IMR-90 (cell line): ENCODE measurements around the gene ANO4. TPM values are rescaled to one million over a fixed set of nuclear protein-coding genes. Genes with fewer than 3 reads are reported as not detected.

Source experiments
- ATAC-seq: fragments of 200-7000 bp; cut with Tn5 transposase; 2 replicates; pipeline ENCODE4 v1.9.1; 2020; ENCODE audit warnings: low read depth, mild to moderate bottlenecking, moderate library complexity
- BruUV-seq: library from RNA; stranded (reverse); fragments of 400-500 nt; replicated peaks from 2 replicates; lab custom pipeline; 2021; lab: Mats Ljungman, UMichigan
- CTCF ChIA-PET: fragments of 300-600 bp; formaldehyde crosslinking; extraction: SDS; loops from one replicate; lab custom pipeline; 2021; ENCODE audit warnings: antibody characterized with exemption; lab: Yijun Ruan, JAX
- POLR2A ChIA-PET: fragments of 300-600 bp; sonication (Branson Sonifier 250); formaldehyde crosslinking; loops from one replicate; lab custom pipeline; 2022; ENCODE audit warnings: antibody characterized with exemption; ENCODE audit not compliant: unreplicated experiment; lab: Charles Lee
- DNase-seq: peaks from one replicate; pipeline ENCODE4 v3.0.0; 2013
- H2AFZ ChIP-seq: replicated peaks from 2 replicates; pipeline ENCODE3; 2013; ENCODE audit warnings: low read length, mild to moderate bottlenecking; ENCODE audit not compliant: poor library complexity
- H2AK5ac ChIP-seq: 2 replicates; pipeline ENCODE4 v1.6.1; 2013; ENCODE audit warnings: low read depth, low read length, inconsistent platforms
- H2AK9ac ChIP-seq: replicated peaks from 2 replicates; pipeline ENCODE3; 2013; ENCODE audit warnings: mild to moderate bottlenecking, low read depth, low read length, moderate library complexity; ENCODE audit not compliant: poor library complexity
- H2BK120ac ChIP-seq: 2 replicates; pipeline ENCODE4 v1.6.1; 2013; ENCODE audit warnings: low read depth, low read length, inconsistent platforms
- H2BK15ac ChIP-seq: 3 replicates; pipeline ENCODE4 v1.6.1; 2013; ENCODE audit warnings: low read depth, low read length, inconsistent platforms
- H2BK20ac ChIP-seq: 2 replicates; pipeline ENCODE4 v1.6.1; 2013; ENCODE audit warnings: low read depth, mild to moderate bottlenecking, inconsistent platforms, low read length, moderate library complexity
- H2BK5ac ChIP-seq: 2 replicates; pipeline ENCODE4 v1.6.1; 2013; ENCODE audit warnings: mild to moderate bottlenecking, low read depth, low read length, inconsistent platforms; ENCODE audit not compliant: poor library complexity, severe bottlenecking
- H3K14ac ChIP-seq: replicated peaks from 2 replicates; pipeline ENCODE4 v1.6.1; 2013; ENCODE audit warnings: low read depth, low read length, inconsistent platforms
- H3K18ac ChIP-seq: 2 replicates; pipeline ENCODE4 v1.6.1; 2013; ENCODE audit warnings: low read depth, low read length, control low read depth
- H3K23ac ChIP-seq: 2 replicates; pipeline ENCODE4 v1.6.1; 2013; ENCODE audit warnings: low read depth, low read length, inconsistent platforms
- H3K27ac ChIP-seq: 2 replicates; pipeline ENCODE4 v1.5.1; 2013; ENCODE audit warnings: mild to moderate bottlenecking, control low read depth, low read length; ENCODE audit not compliant: insufficient read depth
- H3K27me3 ChIP-seq: 2 replicates; pipeline ENCODE4 v1.6.1; 2013; ENCODE audit warnings: low read length; ENCODE audit not compliant: control insufficient read depth, insufficient read depth
- H3K36me3 ChIP-seq: 2 replicates; pipeline ENCODE4 v1.6.1; 2013; ENCODE audit warnings: low read length, mixed read lengths; ENCODE audit not compliant: control insufficient read depth, insufficient read depth
- H3K4ac ChIP-seq: 2 replicates; pipeline ENCODE4 v1.6.1; 2013; ENCODE audit warnings: low read depth, low read length, inconsistent platforms
- H3K4me1 ChIP-seq: 2 replicates; pipeline ENCODE4 v1.6.1; 2013; ENCODE audit warnings: low read length, mixed read lengths; ENCODE audit not compliant: control insufficient read depth, insufficient read depth
- H3K4me2 ChIP-seq: 2 replicates; pipeline ENCODE4 v1.6.1; 2013; ENCODE audit warnings: low read depth, mild to moderate bottlenecking, control low read depth, low read length, moderate library complexity
- H3K4me3 ChIP-seq: 2 replicates; pipeline ENCODE4 v1.5.1; 2013; ENCODE audit warnings: low read depth, mild to moderate bottlenecking, control low read depth, low read length, moderate library complexity; ENCODE audit not compliant: insufficient read depth
- H3K56ac ChIP-seq: 2 replicates; pipeline ENCODE4 v1.6.1; 2013; ENCODE audit warnings: low read length, inconsistent platforms; ENCODE audit not compliant: insufficient read depth; ENCODE audit errors: extremely low read depth
- H3K79me1 ChIP-seq, 2 experiments: 2 replicates each; pipeline ENCODE4 v1.6.1; 2013; ENCODE audit warnings: low read length in 2 of 2, inconsistent platforms in 1 of 2, low read depth in 1 of 2
- H3K9ac ChIP-seq: 2 replicates; pipeline ENCODE4 v1.6.1; 2013; ENCODE audit warnings: low read depth, low read length, control low read depth
- H3K9me1 ChIP-seq: 2 replicates; pipeline ENCODE4 v1.6.1; 2013; ENCODE audit warnings: low read length, inconsistent platforms; ENCODE audit not compliant: insufficient read depth
- H3K9me3 ChIP-seq: 2 replicates; pipeline ENCODE4 v1.6.1; 2013; ENCODE audit warnings: low read length; ENCODE audit not compliant: control insufficient read depth, insufficient read depth
- H4K20me1 ChIP-seq: 2 replicates; pipeline ENCODE4 v1.6.1; 2013; ENCODE audit warnings: low read length, inconsistent platforms; ENCODE audit not compliant: insufficient read depth
- H4K5ac ChIP-seq: 2 replicates; pipeline ENCODE4 v1.6.1; 2013; ENCODE audit warnings: mild to moderate bottlenecking, low read depth, low read length, control low read depth
- H4K8ac ChIP-seq, 2 experiments: 2 replicates each; pipeline ENCODE4 v1.6.1; 2013; ENCODE audit warnings: low read depth in 2 of 2, low read length in 2 of 2, control low read depth in 1 of 2, inconsistent platforms in 1 of 2
- H4K91ac ChIP-seq: 2 replicates; pipeline ENCODE4 v1.6.1; 2013; ENCODE audit warnings: low read depth, low read length, inconsistent platforms; ENCODE audit not compliant: insufficient read depth
- CTCF ChIP-seq: conservative IDR thresholded peaks from 2 replicates; pipeline ENCODE4 v1.5.1; 2012; ENCODE audit warnings: mild to moderate bottlenecking, low read depth, low read length, improper control_type of control experiment
- ELK1 ChIP-seq: fragments of 150-350 bp; IDR thresholded peaks from 2 replicates; pipeline ENCODE4 v1.6.1; 2016; ENCODE audit warnings: low read depth, mild to moderate bottlenecking, low read length, moderate library complexity, borderline replicate concordance
- MAFK ChIP-seq: IDR thresholded peaks from 2 replicates; pipeline ENCODE4 v1.6.1; 2012; ENCODE audit warnings: low read depth, low read length, improper control_type of control experiment
- WGBS, 2 experiments: methylation state at CpG; one replicate each; pipeline versions ENCODE4 v1.1.5 to v1.1.7; 2013; ENCODE audit warnings: missing lambda C conversion rate in 2 of 2; ENCODE audit not compliant: insufficient read length in 1 of 2; ENCODE audit errors: extremely low coverage in 2 of 2; 5-methylcytosine and 5-hydroxymethylcytosine counted together
- dilution Hi-C: fragments of 300-500 bp; cut with HindIII; formaldehyde crosslinking; loops from one replicate; pipeline ENCODE4 v1.14.3; 2018; ENCODE audit warnings: low sequenced_read_pairs; ENCODE audit not compliant: unreplicated experiment
- in situ Hi-C: fragments of 300-500 bp; cut with MboI; formaldehyde crosslinking; loops from 3 replicates; pipeline ENCODE4 v1.14.3; 2019; ENCODE audit warnings: low sequenced_read_pairs, inconsistent platforms, mixed read lengths
- intact Hi-C: fragments of 100-400 bp; cut with micrococcal nuclease; formaldehyde crosslinking; loops from 2 replicates; pipeline ENCODE4 v1.10.0; 2022
- polyA plus RNA-seq, 3 experiments: library from polyadenylated mRNA; depleted of rRNA; stranded (reverse); fragments of >200 nt; gene quantifications; 2 replicates each; pipeline ENCODE4 v1.2.3, GENCODE V29; 2012; ENCODE audit warnings: low replicate concordance in 1 of 3
- total RNA-seq: library from RNA; depleted of rRNA; stranded (reverse); fragments of >200 nt; gene quantifications from 2 replicates; pipeline ENCODE4 v1.2.3, GENCODE V29; 2012

ANO4 gene
- total and polyA plus RNA-seq, 2 of the 4 experiments (the other 2 are of a cell fraction), result 4.7 to 10.2 TPM

GRCh38 chr12:100877776-100878175, 83.2 kb downstream of the ANO4 start:
- no peak overlapping the region for H4K8ac ChIP-seq
- H3K18ac ChIP-seq, result no peak overlapping the region
- no peak overlapping the region for H3K9ac ChIP-seq
- H4K5ac ChIP-seq, result no peak overlapping the region
- ATAC-seq, result no peak
- intact Hi-C loops (no loop called here), in situ Hi-C loops (no loop called here), dilution Hi-C loops (no loop called here)
- no peak overlapping the region for H2AFZ ChIP-seq
- no peak overlapping the region for H4K91ac ChIP-seq
- H3K27me3 ChIP-seq, result no peaks in the 10 kb centered on the region
- CTCF ChIA-PET, result interaction anchor here (0.6 kb wide), 1 partner anchor 14 kb away, joined by 3 read pairs; no protein-coding TSS in a partner anchor
- H2BK15ac ChIP-seq, result no peak overlapping the region
- no peaks in the 10 kb centered on the region for H3K4me1 ChIP-seq
- H3K23ac ChIP-seq, result no peak overlapping the region
- no peaks in the 10 kb centered on the region; the same call in 1 of the 2 replicates for H3K9me3 ChIP-seq
- no peak overlapping the region for H3K14ac ChIP-seq
- no TSS peak for BruUV-seq
- H2BK20ac ChIP-seq, result no peak overlapping the region
- H2BK120ac ChIP-seq, result no peak overlapping the region
- POLR2A ChIA-PET, result no interaction called here
- no peak overlapping the region for H2BK5ac ChIP-seq
- no peaks in the 10 kb centered on the region for H4K20me1 ChIP-seq
- peak; percentile 36; the same call in 1 of the 2 replicates for TF ChIP-seq CTCF
- TF ChIP-seq MAFK, result no peak
- TF ChIP-seq ELK1, result no peak
- H2AK9ac ChIP-seq, result no peak overlapping the region
- WGBS, 2 experiments, result no CpG with 5 or more reads among the region's 2 CpGs
- H3K4me2 ChIP-seq, result no peak overlapping the region
- peaks cover 0 to 3% of the 10 kb centered on the region in 2 experiments; a peak in 2 of 4 replicates for H3K79me1 ChIP-seq
- H3K4me3 ChIP-seq, result no peak overlapping the region
- H3K27ac ChIP-seq, result no peak overlapping the region
- no peak for DNase-seq
- H3K4ac ChIP-seq, result no peak overlapping the region
- no peaks in the 10 kb centered on the region for H3K36me3 ChIP-seq
- no peak overlapping the region for H2AK5ac ChIP-seq
- H3K9me1 ChIP-seq, result no peaks in the 10 kb centered on the region; the same call in 1 of the 2 replicates
- no peak overlapping the region for H3K56ac ChIP-seq
